Measurements from ENCODE around the gene CCDC148.

Gene CCDC148

DNA sequence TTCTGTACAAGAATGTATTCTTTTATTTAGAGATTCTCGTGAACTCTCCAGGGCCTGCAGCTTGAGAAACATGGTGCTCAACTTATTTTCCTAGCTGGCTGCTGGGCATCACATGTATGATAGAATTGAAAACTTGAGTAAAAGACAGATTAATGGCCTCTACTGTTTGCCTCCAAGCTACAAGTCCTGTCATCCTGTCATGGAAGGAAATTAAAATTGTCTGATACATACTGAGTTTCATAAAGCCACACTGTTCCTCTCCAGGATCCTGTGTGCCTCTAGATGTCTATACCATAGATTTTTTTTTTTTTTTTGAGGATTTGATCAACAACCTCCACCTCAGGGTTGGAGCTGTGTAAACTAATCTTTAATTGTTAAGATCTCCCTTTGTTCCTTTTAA lies 316.4 kb downstream of the CCDC148 start:
- no peaks in the 10 kb centered on the region for H3K9me3 ChIP-seq (ENCODE audit: control insufficient read depth, low read length)
- H3K79me2 ChIP-seq = no peaks in the 10 kb centered on the region
- TF ChIP-seq, protein P1, sequence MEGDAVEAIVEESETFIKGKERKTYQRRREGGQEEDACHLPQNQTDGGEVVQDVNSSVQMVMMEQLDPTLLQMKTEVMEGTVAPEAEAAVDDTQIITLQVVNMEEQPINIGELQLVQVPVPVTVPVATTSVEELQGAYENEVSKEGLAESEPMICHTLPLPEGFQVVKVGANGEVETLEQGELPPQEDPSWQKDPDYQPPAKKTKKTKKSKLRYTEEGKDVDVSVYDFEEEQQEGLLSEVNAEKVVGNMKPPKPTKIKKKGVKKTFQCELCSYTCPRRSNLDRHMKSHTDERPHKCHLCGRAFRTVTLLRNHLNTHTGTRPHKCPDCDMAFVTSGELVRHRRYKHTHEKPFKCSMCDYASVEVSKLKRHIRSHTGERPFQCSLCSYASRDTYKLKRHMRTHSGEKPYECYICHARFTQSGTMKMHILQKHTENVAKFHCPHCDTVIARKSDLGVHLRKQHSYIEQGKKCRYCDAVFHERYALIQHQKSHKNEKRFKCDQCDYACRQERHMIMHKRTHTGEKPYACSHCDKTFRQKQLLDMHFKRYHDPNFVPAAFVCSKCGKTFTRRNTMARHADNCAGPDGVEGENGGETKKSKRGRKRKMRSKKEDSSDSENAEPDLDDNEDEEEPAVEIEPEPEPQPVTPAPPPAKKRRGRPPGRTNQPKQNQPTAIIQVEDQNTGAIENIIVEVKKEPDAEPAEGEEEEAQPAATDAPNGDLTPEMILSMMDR (IDR thresholded peaks at IDR 0.05) = no peak
- H3K4me3 ChIP-seq (ENCODE audit: low read depth, low read length) = no peak overlapping the region
- no peak overlapping the region for H3K27ac ChIP-seq
- H3K4me2 ChIP-seq (ENCODE audit: low read length) = no peak overlapping the region
- no peaks in the 10 kb centered on the region for H3K27me3 ChIP-seq (ENCODE audit: control insufficient read depth, insufficient read depth, low read length)
- no peak overlapping the region for H3K9ac ChIP-seq
- no peaks in the 10 kb centered on the region for H3K36me3 ChIP-seq (ENCODE audit: control insufficient read depth, insufficient read depth, low read length)
- no peak overlapping the region for H2AFZ ChIP-seq
- no peaks in the 10 kb centered on the region for H3K4me1 ChIP-seq

DNA sequence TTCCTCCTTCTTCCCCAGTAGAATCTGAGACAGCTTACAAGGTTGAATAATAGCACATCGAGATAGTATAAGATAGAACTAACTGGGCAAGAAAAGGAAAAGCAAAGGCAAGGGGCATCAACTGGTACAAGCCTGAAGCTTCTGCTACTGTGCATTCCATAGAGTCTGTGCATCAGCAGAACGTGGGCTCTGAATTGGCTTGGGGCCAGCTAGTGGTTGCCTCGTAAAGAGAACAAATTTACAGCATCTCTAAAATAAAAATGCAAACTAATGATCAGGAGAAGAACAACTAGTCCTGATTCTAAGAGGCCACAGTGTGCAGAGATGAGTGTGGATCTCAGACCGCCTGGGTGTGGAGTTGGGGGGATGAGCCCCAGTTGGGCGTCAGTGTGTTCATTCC lies 318.3 kb downstream of the CCDC148 start:
- H3K4me2 ChIP-seq (ENCODE audit: low read length) = no peak overlapping the region
- no peak overlapping the region for H3K9ac ChIP-seq
- no peaks in the 10 kb centered on the region for H3K4me1 ChIP-seq
- H3K36me3 ChIP-seq (ENCODE audit: control insufficient read depth, insufficient read depth, low read length) = no peaks in the 10 kb centered on the region
- TF ChIP-seq, protein P1 (IDR thresholded peaks at IDR 0.05) = no peak
- H3K4me3 ChIP-seq (ENCODE audit: low read depth, low read length) = no peak overlapping the region
- H3K9me3 ChIP-seq (ENCODE audit: control insufficient read depth, low read length) = no peaks in the 10 kb centered on the region
- H3K27ac ChIP-seq = no peak overlapping the region
- H2AFZ ChIP-seq = no peak overlapping the region
- H3K27me3 ChIP-seq (ENCODE audit: control insufficient read depth, insufficient read depth, low read length) = no peaks in the 10 kb centered on the region
- H3K79me2 ChIP-seq = no peaks in the 10 kb centered on the region

DNA sequence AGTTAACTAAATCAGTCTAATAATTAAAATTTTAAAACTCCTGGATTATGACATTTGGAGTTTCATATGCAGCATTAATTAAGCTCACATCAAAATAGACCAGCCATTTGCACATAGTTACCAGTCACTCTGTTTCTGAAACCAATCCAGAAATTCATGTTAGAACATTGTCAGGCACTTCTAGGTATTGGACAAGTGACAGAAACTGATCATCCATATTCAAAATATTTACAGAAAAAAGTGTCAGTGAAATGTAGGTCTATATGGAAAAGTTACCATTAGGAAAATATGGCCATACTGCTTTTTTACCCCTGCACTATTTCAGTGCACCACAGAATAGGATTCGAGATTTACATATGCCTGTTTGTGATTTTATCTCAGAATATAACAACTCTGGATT lies 321.5 kb downstream of the CCDC148 start:
- H3K9me3 ChIP-seq (ENCODE audit: control insufficient read depth, low read length) = no peaks in the 10 kb centered on the region
- TF ChIP-seq, protein P1 (IDR thresholded peaks at IDR 0.05) = no peak
- H3K4me1 ChIP-seq = no peaks in the 10 kb centered on the region
- H3K79me2 ChIP-seq = no peaks in the 10 kb centered on the region
- no peak overlapping the region for H2AFZ ChIP-seq
- no peaks in the 10 kb centered on the region for H3K27me3 ChIP-seq (ENCODE audit: control insufficient read depth, insufficient read depth, low read length)
- no peaks in the 10 kb centered on the region for H3K36me3 ChIP-seq (ENCODE audit: control insufficient read depth, insufficient read depth, low read length)
- no peak overlapping the region for H3K4me3 ChIP-seq (ENCODE audit: low read depth, low read length)
- H3K4me2 ChIP-seq (ENCODE audit: low read length) = no peak overlapping the region
- no peak overlapping the region for H3K27ac ChIP-seq
- H3K9ac ChIP-seq = no peak overlapping the region

DNA sequence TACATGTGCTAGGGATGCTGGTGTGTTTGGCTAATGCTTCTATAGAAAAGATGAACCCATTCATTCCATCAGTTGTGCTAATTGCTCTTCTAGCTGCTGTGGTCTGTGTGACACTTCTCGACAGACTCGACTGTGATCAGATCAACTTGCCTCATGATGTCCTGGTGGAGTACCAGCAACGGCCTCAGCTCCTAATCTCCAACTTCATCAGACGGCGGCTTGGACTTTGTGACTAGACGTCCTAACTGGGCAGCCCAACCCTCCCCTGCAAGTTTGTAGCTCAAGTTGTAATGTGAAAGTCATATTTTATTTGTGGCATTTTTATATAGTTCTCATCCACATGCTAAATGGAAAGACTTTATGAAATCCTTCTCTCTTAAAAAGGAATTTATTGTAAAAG lies 321.9 kb downstream of the CCDC148 start:
- Histone ChIP-seq H3K4me2 (ENCODE audit: low read length) (no peak overlapping the region), H3K4me1 (no peaks in the 10 kb centered on the region), H3K27me3 (ENCODE audit: control insufficient read depth, insufficient read depth, low read length) (no peaks in the 10 kb centered on the region), H3K9ac (no peak overlapping the region), H3K79me2 (no peaks in the 10 kb centered on the region), H3K4me3 (ENCODE audit: low read depth, low read length) (no peak overlapping the region), H3K36me3 (ENCODE audit: control insufficient read depth, insufficient read depth, low read length) (no peaks in the 10 kb centered on the region), H2AFZ (no peak overlapping the region), H3K9me3 (ENCODE audit: control insufficient read depth, low read length) (no peaks in the 10 kb centered on the region), H3K27ac (no peak overlapping the region)
- TF ChIP-seq, protein P1 (IDR thresholded peaks at IDR 0.05) = no peak

DNA sequence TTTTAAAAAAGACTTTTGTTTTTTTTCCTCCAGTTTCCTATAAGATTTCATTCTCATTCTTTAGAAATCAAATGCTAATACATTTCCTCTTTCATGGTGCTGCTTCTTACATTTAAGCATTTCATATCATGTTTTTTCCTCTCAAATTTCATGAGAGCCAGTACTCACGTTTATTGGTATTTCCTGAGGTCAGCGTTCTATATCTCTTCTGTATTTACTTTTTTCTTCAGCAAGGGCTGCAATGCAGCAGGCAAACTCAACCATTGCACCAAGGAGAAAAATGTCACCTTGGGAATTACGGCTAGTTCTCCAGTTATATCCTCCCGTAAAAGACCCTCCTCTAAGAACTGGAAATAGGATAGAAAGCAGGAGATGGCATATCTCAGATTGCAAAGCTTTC lies 322.5 kb downstream of the CCDC148 start:
- no peak overlapping the region for H3K4me3 ChIP-seq (ENCODE audit: low read depth, low read length)
- no peaks in the 10 kb centered on the region for H3K27me3 ChIP-seq (ENCODE audit: control insufficient read depth, insufficient read depth, low read length)
- TF ChIP-seq, protein P1 (IDR thresholded peaks at IDR 0.05) = no peak
- H3K27ac ChIP-seq = no peak overlapping the region
- H3K4me1 ChIP-seq = no peaks in the 10 kb centered on the region
- H3K9ac ChIP-seq = no peak overlapping the region
- H3K79me2 ChIP-seq = no peaks in the 10 kb centered on the region
- no peak overlapping the region for H2AFZ ChIP-seq
- no peaks in the 10 kb centered on the region for H3K36me3 ChIP-seq (ENCODE audit: control insufficient read depth, insufficient read depth, low read length)
- H3K4me2 ChIP-seq (ENCODE audit: low read length) = no peak overlapping the region
- H3K9me3 ChIP-seq (ENCODE audit: control insufficient read depth, low read length) = no peaks in the 10 kb centered on the region

All from parathyroid adenoma (tissue), 2 donors.